RPMI8226 (cell line): ENCODE results near the gene BMERB1.
"Not testable (repeated sequence)": the region's sequence is repeated elsewhere in the genome, so short reads cannot be mapped to it uniquely, and the experiment has no call there.

Experiments used
- DNase-seq: peaks from one replicate; pipeline ENCODE4 v3.0.0-alpha.2; 2015

Gene BMERB1

GRCh38 chr16:15529673-15530072 is 95.3 kb downstream of the BMERB1 start:
- DNase-seq, result no peak

GRCh38 chr16:15530085-15530484 is 95.7 kb downstream of the BMERB1 start:
- DNase-seq, result no peak

GRCh38 chr16:15532825-15533224 is 98.4 kb downstream of the BMERB1 start:
- DNase-seq, result no peak

- no peak for DNase-seq
These were observed 99.0 kb downstream of the BMERB1 start for GRCh38 chr16:15533386-15533785.

- DNase-seq, result no peak
These were observed 101.4 kb downstream of the BMERB1 start for GRCh38 chr16:15535772-15536171.

GRCh38 chr16:15536843-15537242 is 102.5 kb downstream of the BMERB1 start:
- DNase-seq, result no peak

GRCh38 chr16:15538507-15538906 is 104.1 kb downstream of the BMERB1 start:
- DNase-seq, result no peak

- DNase-seq, result peak; percentile 34
These were observed 104.8 kb downstream of the BMERB1 start for GRCh38 chr16:15539197-15539596.

- no peak for DNase-seq
These were observed 107.9 kb downstream of the BMERB1 start for GRCh38 chr16:15542261-15542660.

- DNase-seq, result no peak
These were observed 108.5 kb downstream of the BMERB1 start for GRCh38 chr16:15542734-15543347.

- no peak for DNase-seq
These were observed 110.0 kb downstream of the BMERB1 start for GRCh38 chr16:15544405-15544804.

GRCh38 chr16:15545544-15545943 is 111.2 kb downstream of the BMERB1 start:
- DNase-seq, result no peak

- not testable (repeated sequence) for DNase-seq
These were observed 112.8 kb downstream of the BMERB1 start for GRCh38 chr16:15547072-15547767.

- DNase-seq, result no peak
These were observed 113.3 kb downstream of the BMERB1 start for GRCh38 chr16:15547768-15548096.

- no peak for DNase-seq
These were observed 114.1 kb downstream of the BMERB1 start for GRCh38 chr16:15548482-15548891.

- DNase-seq, result no peak
These were observed 118.1 kb downstream of the BMERB1 start for GRCh38 chr16:15552507-15552906.

- no peak for DNase-seq
These were observed 119.1 kb downstream of the BMERB1 start for GRCh38 chr16:15553313-15554088.

GRCh38 chr16:15556130-15556529 is 121.7 kb downstream of the BMERB1 start:
- DNase-seq, result no peak

- DNase-seq, result no peak
These were observed 122.9 kb downstream of the BMERB1 start for GRCh38 chr16:15557258-15557657.

GRCh38 chr16:15559176-15559575 is 124.8 kb downstream of the BMERB1 start:
- no peak for DNase-seq

- no peak for DNase-seq
These were observed 130.4 kb downstream of the BMERB1 start for GRCh38 chr16:15564604-15565339.

- DNase-seq, result no peak
These were observed 131.7 kb downstream of the BMERB1 start for GRCh38 chr16:15566095-15566494.

- DNase-seq, result no peak
These were observed 133.4 kb downstream of the BMERB1 start for GRCh38 chr16:15567823-15568222.
